Keratinocyte (primary cell): Measurements from ENCODE around the gene PARP16.

Source experiments
- EZH2 ChIP-seq: IDR thresholded peaks from one replicate; pipeline ENCODE4 v1.6.1; 2012; ENCODE audit warnings: inconsistent platforms, mild to moderate bottlenecking, low read length, moderate library complexity
- TF ChIP-seq, protein P1 (sequence below), 3 experiments: IDR thresholded peaks in 1 of 3; conservative IDR thresholded peaks in 1 of 3; optimal IDR thresholded peaks in 1 of 3; 2 replicates in 2 of 3; 3 replicates in 1 of 3; pipeline versions ENCODE3 to v1.5.1; 2011; ENCODE audit warnings: low read length in 3 of 3, mild to moderate bottlenecking in 3 of 3, moderate library complexity in 2 of 3, control low read depth in 1 of 3, inconsistent platforms in 1 of 3; ENCODE audit not compliant: insufficient read depth in 2 of 3; ENCODE audit errors: extremely low read depth in 1 of 3

DNA sequence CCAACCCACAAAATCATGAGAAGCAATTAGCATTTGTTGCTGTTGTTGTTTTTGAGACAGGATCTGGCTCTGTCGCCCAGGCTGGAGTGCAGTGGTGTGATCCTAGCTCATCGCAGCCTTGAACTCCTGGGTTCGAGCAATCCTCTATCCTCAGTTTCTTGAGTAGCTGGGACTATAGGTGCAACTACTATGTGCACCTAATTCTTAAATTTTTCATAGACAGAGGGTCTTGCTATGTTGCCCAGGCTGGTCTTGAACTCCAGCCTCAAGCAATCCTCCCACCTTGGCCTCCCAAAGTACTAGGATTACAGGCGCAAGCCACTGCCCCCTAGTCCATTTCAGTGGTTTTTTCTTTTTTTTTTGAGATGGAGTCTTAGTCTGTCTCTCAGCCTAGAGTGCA, 18.3 kb downstream of the PARP16 start:
- TF ChIP-seq EZH2 = no peak
- TF ChIP-seq, protein P1, sequence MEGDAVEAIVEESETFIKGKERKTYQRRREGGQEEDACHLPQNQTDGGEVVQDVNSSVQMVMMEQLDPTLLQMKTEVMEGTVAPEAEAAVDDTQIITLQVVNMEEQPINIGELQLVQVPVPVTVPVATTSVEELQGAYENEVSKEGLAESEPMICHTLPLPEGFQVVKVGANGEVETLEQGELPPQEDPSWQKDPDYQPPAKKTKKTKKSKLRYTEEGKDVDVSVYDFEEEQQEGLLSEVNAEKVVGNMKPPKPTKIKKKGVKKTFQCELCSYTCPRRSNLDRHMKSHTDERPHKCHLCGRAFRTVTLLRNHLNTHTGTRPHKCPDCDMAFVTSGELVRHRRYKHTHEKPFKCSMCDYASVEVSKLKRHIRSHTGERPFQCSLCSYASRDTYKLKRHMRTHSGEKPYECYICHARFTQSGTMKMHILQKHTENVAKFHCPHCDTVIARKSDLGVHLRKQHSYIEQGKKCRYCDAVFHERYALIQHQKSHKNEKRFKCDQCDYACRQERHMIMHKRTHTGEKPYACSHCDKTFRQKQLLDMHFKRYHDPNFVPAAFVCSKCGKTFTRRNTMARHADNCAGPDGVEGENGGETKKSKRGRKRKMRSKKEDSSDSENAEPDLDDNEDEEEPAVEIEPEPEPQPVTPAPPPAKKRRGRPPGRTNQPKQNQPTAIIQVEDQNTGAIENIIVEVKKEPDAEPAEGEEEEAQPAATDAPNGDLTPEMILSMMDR (optimal IDR thresholded peaks at IDR 0.05 in 1 of 3, IDR thresholded peaks at IDR 0.05 in 1 of 3, conservative IDR thresholded peaks at IDR 0.05 in 1 of 3; ENCODE audit: extremely low read depth in 1 of 3, insufficient read depth in 2 of 3, low read length in 3 of 3) = no peak
